ENCODE data around the gene RLN1.
"Not testable (repeated sequence)": the region's sequence is repeated elsewhere in the genome, so short reads cannot be mapped to it uniquely, and the experiment has no call there.

RLN1 gene

DNA sequence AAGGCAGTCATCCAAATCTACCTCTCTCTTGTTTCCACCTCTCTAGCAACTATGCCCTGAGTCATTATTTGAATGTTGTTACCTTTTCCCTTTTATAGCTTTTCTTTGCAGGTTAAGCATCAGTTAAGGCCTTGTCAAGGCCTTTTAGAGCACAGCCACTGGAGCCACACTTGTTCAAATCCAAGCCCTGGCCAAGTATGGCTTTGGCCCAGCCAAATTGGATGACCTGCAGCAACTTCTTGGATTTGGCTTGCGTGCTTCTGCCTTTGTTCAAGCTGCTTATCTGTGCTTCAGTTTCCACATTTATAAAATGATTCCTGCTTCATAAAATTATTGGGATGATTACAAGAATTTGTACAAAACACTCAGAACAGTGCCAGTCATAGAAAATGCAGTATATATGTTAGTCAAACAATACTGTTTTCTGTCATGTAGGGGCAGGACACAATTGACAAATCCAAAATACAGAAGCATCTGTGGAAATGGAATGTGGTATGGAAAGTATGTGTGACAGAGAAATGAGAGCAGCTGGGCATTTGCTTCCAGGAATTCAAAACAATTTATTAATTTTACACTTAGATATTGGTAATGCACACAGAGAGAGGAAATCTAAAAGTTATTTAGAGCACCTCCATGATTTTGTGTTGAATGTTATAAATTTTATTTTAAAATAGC is 17.9 kb upstream of the RLN1 start:
- in situ Hi-C loops (cut with HindIII; ENCODE audit: low pct_ligation_motif_present, low sequenced_read_pairs) = no loop called here
- no peak overlapping the region for H3K27ac ChIP-seq
- H3K27me3 ChIP-seq (replicated peaks) = no peaks in the 10 kb centered on the region
- H3K4me3 ChIP-seq (ENCODE audit: low read depth, low read length) = no peak overlapping the region
- no peaks in the 10 kb centered on the region for H3K36me3 ChIP-seq (replicated peaks)
- DNase-seq = no peak
- TF ChIP-seq, protein P1, sequence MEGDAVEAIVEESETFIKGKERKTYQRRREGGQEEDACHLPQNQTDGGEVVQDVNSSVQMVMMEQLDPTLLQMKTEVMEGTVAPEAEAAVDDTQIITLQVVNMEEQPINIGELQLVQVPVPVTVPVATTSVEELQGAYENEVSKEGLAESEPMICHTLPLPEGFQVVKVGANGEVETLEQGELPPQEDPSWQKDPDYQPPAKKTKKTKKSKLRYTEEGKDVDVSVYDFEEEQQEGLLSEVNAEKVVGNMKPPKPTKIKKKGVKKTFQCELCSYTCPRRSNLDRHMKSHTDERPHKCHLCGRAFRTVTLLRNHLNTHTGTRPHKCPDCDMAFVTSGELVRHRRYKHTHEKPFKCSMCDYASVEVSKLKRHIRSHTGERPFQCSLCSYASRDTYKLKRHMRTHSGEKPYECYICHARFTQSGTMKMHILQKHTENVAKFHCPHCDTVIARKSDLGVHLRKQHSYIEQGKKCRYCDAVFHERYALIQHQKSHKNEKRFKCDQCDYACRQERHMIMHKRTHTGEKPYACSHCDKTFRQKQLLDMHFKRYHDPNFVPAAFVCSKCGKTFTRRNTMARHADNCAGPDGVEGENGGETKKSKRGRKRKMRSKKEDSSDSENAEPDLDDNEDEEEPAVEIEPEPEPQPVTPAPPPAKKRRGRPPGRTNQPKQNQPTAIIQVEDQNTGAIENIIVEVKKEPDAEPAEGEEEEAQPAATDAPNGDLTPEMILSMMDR (IDR thresholded peaks at IDR 0.05; ENCODE audit: low read depth, low read length, missing control alignments) = no peak

DNA sequence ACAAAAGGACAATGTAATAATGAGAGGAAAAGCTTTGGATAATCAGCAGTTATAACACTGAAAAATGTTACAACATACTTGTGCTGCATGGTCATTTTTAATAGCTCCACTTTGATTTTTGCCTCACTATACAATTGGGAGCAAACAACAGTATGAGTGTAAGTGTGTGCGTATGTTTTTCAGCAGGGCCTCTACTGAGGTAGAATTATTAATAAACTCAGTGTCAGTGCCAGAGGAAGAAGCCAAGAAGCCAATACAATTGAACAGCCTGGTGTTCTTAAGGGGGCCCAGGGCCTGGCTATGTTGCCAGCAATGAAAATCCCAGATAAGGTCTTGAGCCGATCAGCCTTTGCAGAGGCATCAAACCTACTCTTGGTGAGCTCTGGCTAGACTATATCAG is 16.1 kb upstream of the RLN1 start:
- H3K27ac ChIP-seq = no peak overlapping the region
- in situ Hi-C loops (cut with HindIII; ENCODE audit: low pct_ligation_motif_present, low sequenced_read_pairs) = no loop called here
- H3K36me3 ChIP-seq (replicated peaks) = no peaks in the 10 kb centered on the region
- no peak overlapping the region for H3K4me3 ChIP-seq (ENCODE audit: low read depth, low read length)
- no peak for DNase-seq
- no peaks in the 10 kb centered on the region for H3K27me3 ChIP-seq (replicated peaks)
- TF ChIP-seq, protein P1 (IDR thresholded peaks at IDR 0.05; ENCODE audit: low read depth, low read length, missing control alignments) = no peak

DNA sequence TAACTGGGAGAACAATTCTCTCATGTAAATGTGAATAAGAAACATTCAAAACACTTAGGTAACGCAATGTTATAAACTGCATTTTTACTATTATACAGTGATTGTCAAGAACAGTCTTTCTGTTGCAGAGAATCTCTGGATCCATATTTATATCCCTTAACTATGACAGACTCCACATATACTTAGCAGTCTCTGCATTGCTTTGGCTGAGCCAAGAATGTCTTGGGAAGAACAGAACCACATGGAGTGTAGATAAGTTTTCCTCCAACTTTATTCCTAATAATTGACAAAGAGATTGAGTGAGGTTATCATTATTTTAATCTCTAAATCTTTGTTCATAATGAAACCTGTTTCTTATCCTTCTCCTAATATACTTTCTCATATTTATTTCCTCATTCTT is 15.6 kb upstream of the RLN1 start:
- Histone ChIP-seq H3K36me3 (replicated peaks) (no peaks in the 10 kb centered on the region), H3K27ac (no peak overlapping the region), H3K27me3 (replicated peaks) (no peaks in the 10 kb centered on the region), H3K4me3 (ENCODE audit: low read depth, low read length) (no peak overlapping the region)
- TF ChIP-seq, protein P1 (IDR thresholded peaks at IDR 0.05; ENCODE audit: low read depth, low read length, missing control alignments) = no peak
- no peak for DNase-seq
- in situ Hi-C loops (cut with HindIII; ENCODE audit: low pct_ligation_motif_present, low sequenced_read_pairs) = no loop called here

DNA sequence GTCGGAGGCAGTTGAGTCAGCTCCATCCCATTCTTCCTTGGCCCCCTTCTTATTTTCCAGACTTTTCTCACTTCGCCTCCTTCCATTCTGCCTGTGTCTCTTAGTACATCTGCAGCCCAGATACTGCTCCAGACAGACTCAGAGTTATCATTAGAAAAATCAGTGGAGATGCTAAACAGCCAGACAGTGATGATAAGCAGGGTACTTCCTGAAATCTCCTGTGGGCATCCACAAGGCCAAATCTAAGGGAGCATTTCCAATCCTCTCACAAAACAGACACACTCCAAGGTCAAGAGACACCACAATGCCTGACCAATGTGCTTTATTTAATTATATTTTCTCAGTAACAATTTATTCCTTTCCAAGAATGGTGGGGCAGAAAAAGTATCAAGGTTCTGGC is 14.5 kb upstream of the RLN1 start:
- Histone ChIP-seq H3K36me3 (replicated peaks) (no peaks in the 10 kb centered on the region), H3K27me3 (replicated peaks) (no peaks in the 10 kb centered on the region), H3K4me3 (ENCODE audit: low read depth, low read length) (no peak overlapping the region), H3K27ac (no peak overlapping the region)
- in situ Hi-C loops (cut with HindIII; ENCODE audit: low pct_ligation_motif_present, low sequenced_read_pairs) = no loop called here
- TF ChIP-seq, protein P1 (IDR thresholded peaks at IDR 0.05; ENCODE audit: low read depth, low read length, missing control alignments) = no peak
- no peak for DNase-seq

DNA sequence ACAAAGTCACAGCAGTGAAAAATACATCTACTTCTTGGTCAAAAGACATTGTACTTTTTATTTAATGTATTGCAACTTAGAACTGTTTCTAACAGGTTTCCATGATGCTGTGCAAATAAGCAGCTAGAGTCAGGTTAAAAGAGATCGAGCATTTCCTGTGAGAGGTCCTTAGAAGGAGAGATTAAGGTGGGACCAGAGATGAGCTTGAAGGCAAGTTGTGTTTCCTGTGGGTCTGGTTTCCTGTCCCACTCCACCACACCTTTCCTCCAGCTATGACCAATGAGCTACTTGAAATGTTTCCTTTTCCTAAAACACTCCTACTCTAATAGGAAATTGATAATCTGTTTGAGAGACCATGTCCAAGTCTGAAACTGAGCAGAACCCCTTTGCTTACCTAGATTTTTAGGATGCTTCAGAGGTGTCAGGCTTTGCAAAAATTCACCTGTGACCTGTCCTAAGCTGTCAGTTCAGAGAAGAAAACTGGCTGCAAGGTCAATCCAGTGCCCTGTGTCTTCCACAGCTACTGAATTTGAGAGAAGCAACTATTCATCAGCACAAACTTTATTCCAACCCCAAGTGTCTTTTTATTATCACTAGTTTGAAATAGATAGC is 13.1 kb upstream of the RLN1 start:
- Histone ChIP-seq H3K4me3 (ENCODE audit: low read depth, low read length) (no peak overlapping the region), H3K27me3 (replicated peaks) (no peaks in the 10 kb centered on the region), H3K27ac (no peak overlapping the region), H3K36me3 (replicated peaks) (no peaks in the 10 kb centered on the region)
- TF ChIP-seq, protein P1 (IDR thresholded peaks at IDR 0.05; ENCODE audit: low read depth, low read length, missing control alignments) = no peak
- no peak for DNase-seq
- in situ Hi-C loops (cut with HindIII; ENCODE audit: low pct_ligation_motif_present, low sequenced_read_pairs) = no loop called here

DNA sequence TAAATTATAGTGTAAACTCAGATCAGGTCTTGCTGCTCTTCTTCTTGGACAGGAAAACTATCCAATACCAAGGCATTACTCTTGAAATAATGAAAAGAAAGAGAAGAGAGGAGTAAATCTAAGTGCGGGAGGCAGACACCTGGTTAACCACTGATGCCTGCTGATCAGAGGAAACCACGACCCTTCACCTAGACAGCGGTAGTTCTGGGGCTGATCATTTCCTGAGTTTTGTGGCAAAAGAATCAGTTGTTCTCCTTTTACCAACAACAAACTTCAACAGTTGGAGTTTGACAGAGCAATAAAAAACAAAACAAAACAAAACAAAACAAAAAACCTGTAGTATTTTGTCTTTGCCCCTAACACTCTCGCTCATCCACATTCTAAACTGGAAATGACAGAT is 3.0 kb downstream of the RLN1 start:
- DNase-seq = no peak
- H3K27me3 ChIP-seq (replicated peaks) = no peaks in the 10 kb centered on the region
- in situ Hi-C loops (cut with HindIII; ENCODE audit: low pct_ligation_motif_present, low sequenced_read_pairs) = no loop called here
- TF ChIP-seq, protein P1 (IDR thresholded peaks at IDR 0.05; ENCODE audit: low read depth, low read length, missing control alignments) = no peak
- no peak overlapping the region for H3K4me3 ChIP-seq (ENCODE audit: low read depth, low read length)
- no peaks in the 10 kb centered on the region for H3K36me3 ChIP-seq (replicated peaks)
- H3K27ac ChIP-seq = no peak overlapping the region

DNA sequence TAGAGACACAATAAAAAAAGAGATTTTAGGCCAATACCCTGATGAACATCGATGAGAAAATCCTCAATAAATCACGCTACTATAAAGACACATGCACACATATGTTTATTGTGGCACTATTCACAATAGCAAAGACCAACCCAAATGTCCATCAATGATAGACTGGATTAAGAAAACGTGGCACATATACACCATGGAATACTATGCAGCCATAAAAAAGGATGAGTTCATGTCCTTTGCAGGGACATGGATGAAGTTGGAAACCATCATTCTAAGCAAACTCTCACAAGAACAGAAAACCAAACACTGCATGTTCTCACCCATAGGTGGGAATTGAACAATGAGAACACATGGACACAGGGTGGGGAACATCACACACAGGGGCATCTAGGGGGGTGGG is 8.4 kb downstream of the RLN1 start:
- in situ Hi-C loops (cut with HindIII; ENCODE audit: low pct_ligation_motif_present, low sequenced_read_pairs); H3K27me3 ChIP-seq (replicated peaks); DNase-seq; H3K4me3 ChIP-seq (ENCODE audit: low read depth, low read length); H3K27ac ChIP-seq; H3K36me3 ChIP-seq (replicated peaks): not testable (repeated sequence)

All from brain microvascular endothelial cell (primary cell).